GM21529 (cell line): ENCODE measurements around the gene CCDC192.

Experiments used
- ATAC-seq: cut with Tn5 transposase; IDR thresholded peaks from one replicate; pipeline ENCODE4 v1.9.1; 2021; ENCODE audit not compliant: unreplicated experiment

Gene CCDC192

DNA sequence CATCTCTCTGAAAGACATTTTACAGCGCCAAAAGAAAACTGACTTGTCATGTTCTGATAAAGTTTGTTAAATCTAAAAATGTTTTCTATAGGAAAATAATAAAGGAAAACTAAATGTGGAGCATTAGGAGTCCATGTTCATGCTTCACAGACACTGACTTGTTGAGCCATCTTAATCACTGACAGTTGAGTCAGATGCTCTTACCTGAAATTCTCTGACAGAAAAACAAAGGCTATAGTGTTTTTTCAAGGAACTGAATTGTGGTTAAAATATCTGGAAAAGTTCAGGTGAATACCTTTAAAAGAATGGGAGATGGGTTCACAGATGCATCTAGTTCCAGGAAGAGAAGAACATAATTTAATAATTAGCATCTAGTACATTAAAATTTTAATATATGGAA, 266.9 kb downstream of the CCDC192 start:
- no peak for ATAC-seq

DNA sequence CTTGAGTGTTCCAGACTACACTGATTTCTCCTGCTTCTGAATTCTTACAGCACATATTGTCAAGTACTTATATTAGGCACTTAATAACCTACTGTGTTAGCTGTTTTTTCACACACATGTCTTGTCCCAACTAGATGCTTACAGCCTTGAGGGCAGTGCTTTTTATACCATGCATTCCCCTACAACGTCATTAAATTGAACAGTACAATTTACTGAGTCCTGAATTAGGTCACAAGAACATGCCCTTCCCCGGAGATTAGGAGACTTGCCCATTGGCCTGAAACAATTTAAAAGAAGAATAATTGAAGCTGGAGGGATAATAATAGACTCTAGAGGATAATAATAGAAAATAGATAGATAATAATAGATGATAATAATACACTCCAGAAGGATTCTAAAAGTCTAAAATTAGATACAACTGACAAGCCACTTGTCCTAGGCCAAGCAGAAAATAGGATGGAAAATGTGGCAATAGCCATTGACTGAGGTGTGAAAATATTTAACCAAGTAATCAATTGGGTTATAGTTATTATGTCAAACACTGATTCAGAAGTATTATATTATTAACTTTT, 267.7 kb downstream of the CCDC192 start:
- ATAC-seq, result no peak

DNA sequence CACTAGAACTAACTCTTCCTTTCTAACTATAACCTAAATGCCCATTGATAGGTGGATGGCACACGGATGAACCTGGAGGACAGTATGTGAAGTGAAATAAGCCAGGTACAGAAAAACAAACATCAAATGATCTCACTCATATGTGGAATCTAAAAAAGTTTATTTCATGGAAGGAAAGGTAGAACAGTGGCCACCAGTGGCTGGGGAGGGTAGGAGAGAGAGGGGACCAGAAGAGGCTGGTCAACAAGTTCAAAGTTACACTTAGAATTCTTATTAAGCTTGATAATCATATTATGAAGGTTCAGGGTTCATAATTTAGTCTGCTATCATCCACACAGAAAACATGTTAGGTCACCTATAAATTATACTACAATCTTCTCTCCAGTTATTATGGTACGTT, 272.8 kb downstream of the CCDC192 start:
- no peak for ATAC-seq

DNA sequence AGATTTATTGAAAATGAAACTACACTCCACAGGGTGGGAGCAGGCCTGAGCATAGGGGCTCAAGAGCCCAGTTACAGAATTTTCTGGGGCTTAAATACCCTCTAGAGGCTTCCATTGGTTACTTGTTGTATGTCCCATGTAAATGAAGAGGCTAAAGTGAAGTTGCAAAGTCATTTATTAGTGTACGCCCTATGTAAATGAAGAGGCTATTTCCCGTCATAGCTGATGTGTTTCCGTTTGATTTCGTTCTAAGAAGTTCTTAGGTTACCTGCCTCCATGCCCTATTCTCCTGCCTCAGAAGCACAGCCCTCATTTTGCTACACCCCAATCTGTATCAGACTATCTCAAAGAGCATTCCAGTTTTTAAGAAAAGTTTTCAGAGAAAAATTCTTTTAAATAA, 273.3 kb downstream of the CCDC192 start:
- ATAC-seq, result no peak

DNA sequence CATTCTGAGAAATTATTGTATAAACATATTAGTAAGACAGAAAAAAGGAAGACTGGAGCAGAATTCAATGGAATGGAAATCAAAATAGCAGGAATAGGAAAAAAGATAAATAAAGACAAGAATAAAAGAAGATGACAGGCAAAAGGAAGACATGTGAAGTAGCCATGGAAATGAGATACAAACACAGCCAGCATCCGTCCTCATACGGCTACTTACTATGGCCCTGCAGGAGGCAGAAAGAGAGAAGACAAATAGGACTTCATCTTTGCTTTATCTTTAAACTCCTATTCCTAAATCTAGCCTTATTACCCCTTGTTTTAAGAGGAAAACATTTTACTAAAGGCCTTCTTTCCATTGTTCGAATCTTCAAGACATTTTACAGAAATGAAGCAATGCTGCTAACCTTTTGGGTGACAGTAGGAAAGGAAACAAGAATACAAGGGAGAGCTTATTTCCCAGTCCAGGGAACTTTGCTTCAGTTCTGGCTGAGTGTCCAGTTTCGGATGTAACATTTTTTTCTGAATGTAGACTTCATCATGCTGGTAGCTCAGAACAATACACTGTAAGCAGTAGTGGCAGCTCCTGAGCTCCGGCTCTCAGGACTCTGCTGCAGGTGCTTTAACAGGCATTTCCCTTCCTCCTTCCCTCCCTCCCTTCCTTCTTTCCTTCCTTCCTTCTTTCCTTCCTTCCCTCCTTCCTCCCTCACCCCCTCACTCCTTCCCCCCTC, 274.0 kb downstream of the CCDC192 start:
- no peak for ATAC-seq

DNA sequence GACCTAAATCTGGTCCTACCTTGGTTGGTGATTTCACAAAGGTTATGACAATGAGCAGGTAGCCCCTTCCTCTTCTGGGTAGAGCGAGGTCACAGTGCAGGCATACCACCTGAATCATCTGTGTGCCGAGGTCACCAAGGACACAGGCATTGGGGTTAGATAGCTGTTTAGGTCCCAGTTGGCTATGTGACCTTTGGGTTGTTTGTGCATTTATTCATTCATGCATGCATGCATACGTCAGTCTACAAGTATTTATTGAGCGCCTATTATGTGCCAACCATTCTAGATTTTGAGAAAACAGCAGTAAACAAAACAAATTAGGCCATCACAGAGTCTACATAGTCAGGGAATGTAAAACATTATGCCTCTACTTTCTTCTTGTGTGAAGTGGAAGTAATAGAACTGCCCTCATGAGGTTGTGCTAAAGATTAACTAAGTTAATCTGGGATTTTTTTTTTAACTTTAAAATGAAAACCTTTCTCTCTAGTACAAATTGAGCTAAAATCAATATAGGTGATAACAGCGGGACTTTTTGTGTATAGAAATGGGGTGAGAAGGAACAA, 275.6 kb downstream of the CCDC192 start:
- no peak for ATAC-seq

DNA sequence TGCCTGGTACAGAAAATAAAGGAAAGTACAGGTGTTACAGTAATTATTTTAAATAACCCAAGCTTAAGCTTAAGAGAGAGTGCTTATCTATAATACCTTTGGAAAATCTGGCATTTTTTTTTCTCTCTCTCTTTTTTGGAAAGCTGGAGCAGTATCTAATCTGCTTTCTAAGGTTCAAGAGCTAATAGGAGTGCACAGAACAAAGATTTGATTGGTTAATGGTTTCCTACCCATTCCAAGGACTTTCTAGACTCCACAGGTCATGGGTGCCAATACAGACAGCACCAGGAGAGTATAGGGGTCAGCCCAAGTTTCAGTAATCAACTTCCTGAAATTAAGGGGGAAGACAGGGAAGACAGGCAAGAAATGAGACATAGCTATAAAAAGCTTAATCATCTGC, 276.3 kb downstream of the CCDC192 start:
- ATAC-seq, result no peak

DNA sequence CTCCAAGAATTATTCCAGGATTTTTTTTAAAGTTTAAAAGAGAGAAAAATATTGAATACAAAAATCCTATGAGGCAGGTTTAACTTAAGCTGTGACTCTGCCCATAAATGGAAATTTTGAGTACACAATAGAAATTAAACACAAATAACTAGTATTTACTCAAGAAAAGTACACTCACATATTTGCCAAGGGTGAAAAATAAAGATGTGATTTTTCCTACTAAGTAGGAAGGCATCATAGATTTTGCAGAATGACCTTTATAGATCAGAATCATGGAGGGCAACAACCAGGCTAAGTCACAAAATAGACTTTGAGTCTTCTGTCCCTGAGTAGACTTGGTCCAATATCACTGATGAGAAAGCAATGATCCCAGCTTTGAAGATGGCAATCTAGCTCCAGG, 277.7 kb downstream of the CCDC192 start:
- ATAC-seq, result no peak

DNA sequence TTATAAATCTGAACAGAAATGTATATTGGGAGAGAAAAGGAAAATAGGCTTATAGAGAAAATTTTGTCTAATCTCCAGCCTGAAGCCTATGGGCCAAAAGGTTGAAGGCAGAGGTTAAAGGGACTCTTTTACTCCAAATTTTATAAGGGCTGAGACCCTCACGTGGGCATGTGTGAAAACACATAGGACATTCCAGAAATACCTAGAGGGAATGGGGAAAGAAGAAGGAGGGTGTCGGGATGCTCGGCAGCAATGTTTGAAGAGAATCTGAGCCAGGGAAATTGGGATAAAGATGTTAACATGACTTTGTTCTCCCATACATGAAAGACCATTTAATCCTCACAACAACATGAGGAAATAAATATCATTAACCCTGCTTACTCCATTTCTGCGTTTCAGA, 278.3 kb downstream of the CCDC192 start:
- ATAC-seq, result no peak

DNA sequence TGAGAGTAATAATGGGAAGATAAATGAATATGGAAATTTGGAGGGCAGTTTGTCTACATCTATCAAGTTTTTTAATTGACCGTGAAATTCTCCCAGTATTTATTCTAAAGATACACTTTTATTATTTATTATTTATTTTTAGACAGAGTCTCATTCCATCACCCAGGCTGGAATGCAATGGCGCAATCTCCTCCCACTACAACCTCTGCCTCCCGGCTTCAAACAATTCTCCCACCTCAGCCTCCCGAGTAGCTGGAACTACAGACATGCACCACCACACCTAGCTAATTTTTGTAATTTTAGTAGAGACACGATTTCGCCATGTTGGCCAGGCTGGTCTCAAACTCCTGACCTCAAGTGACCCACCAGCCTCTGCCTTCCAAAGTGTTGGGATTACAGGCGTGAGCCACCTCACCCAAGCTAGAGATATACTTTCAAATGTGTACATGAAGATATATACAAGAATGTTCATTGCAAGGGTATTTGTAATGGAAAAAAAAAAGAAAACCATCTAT, 282.7 kb downstream of the CCDC192 start:
- ATAC-seq, result no peak

DNA sequence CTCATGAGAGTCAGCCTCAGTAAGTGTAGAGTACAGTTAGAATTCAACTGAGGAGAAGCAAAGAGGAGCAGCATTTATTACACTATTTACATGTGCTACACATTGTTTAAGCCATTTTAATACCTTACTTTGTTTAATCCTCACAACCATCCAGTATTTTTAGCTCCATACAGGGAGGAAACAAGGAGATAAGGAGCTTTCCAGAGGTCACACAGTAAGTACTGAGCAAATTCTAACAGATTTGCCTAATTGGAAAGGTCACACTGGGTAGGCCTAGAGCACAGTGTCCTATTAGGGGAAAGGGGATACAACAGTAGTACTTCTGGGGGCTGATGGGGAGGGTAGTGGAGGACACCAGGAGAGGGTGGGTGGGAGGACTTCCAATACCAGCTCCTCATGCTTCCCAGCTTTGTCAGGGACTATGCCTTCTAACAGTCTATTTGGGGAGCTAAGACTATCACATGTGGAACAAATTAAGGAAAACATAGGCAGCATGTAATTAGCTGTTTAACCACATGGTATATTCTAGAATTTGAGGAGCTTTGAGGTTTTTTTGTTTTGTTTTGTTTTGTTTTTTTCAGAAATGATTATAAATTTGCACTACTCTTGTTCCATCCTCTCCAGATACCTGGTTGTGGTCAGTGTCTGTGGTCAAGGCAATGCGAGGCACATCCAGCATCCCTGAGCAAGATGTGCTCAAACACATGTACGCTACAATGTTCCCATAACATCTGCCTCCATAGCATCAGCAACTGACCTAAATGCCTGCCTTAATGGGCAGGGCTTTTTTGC, 284.4 kb downstream of the CCDC192 start:
- ATAC-seq, result no peak

DNA sequence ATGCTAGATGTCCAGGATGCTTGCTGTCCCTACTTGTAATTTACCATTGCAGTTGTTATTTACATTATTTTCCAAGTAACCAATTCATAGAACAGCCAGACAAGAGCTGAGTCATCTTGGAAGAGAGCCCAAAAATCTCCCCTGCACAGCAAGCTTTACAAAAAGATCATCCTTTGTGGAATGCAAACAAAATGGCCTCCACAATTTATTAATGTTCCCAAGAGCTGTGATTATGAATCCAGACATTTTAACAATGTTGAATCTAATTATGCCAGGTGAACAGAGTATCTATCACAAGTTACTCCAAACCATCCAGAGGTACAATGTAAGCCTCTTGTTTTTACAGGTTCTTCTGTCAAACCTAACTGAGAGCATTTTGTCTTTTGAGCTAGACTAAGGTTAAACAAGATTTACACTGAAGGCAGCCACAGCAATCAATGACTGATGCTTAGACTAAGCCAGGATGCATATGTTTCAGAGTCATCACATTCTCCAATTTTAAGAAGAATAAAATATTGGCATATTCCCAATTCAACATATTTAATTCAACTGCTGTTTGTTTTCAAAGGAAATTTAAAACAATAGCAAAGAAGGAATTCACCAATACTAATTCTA, 285.1 kb downstream of the CCDC192 start:
- ATAC-seq, result no peak
